CD4-positive, alpha-beta T cell treated with Interleukin-15 for 4 hours (primary cell): ENCODE data around the gene ZNF416.

Source experiments
- DNase-seq: peaks from one replicate; pipeline ENCODE4 v3.0.0-alpha.2; 2020; ENCODE audit warnings: low spot score

Gene ZNF416

DNA sequence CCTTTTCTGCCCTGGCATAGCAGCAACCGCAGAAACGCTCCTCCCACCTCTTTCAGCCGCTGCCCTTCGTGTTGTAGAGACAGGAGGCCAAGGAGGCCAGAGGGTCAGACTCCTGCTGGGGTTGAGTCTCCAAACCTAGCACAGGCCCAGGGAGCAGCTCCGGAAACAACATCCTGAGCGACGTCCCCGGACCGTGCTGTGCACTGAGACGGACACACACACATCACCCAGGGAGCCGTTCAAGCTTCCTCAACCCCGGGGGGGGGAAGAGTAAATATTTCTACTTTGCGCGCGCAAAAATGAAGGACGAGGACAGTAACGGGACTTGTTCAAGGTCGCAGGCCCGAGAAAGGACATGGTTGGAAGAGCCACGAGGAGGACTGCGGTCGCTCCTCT lies 19.7 kb downstream of the ZNF416 start:
- peak; percentile 2 for DNase-seq

DNA sequence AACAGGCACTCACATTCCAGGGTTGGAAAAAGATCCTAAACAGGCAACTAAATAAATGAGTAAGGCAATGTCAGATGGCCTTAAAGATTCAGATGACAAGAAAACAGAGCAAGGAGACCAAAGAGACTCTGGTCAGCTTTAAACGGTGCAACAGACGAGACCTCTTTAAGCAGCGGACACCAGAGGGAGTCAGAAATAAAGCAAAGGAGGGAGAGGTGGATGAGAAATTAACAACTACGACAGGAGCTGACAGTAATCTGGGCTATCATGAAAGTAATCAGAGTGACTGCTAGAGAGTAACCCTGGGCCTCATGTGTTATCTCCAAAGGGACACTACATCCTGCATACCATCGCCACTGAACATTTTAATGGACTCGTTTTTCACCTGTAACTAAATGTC lies 20.2 kb downstream of the ZNF416 start:
- no peak for DNase-seq

- DNase-seq = no peak
These were observed 21.1 kb downstream of the ZNF416 start for GRCh38 chr19:57557659-57558058.

GRCh38 chr19:57552432-57552831 lies 26.3 kb downstream of the ZNF416 start:
- no peak for DNase-seq

DNA sequence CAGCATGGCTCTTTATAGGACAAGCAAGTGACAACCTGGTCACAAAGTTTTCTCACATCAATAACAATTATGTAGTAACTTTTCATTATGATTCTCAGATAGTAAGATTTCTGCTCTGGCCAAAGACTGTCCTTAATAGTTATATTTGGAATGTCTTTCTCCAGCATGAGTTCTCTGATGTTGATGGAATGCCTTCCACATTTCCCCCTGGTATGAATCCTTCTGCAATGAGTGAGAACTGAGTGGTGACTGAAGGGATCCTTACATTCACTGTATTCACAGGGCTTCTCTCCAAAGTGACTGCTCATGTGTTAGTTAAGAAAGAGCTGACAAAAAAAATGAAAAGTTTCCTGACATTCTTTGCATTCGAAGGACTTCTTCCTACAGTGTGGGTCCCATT lies 32.2 kb downstream of the ZNF416 start:
- no peak for DNase-seq

DNA sequence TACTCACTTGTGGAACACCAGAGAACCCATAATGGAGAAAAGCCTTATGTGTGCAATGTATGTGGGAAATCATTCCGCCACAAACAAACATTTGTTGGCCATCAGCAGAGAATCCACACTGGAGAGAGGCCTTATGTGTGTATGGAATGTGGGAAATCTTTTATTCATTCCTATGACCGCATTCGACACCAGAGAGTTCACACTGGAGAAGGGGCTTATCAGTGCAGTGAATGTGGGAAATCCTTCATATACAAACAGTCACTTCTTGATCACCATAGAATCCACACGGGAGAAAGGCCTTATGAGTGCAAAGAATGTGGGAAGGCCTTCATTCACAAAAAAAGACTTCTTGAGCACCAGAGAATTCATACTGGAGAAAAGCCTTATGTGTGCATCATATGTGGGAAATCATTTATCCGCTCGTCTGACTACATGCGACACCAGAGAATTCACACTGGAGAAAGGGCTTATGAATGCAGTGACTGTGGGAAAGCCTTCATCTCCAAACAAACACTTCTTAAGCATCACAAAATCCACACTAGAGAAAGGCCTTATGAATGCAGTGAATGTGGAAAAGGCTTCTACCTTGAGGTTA lies 40.7 kb downstream of the ZNF416 start:
- DNase-seq = no peak

DNA sequence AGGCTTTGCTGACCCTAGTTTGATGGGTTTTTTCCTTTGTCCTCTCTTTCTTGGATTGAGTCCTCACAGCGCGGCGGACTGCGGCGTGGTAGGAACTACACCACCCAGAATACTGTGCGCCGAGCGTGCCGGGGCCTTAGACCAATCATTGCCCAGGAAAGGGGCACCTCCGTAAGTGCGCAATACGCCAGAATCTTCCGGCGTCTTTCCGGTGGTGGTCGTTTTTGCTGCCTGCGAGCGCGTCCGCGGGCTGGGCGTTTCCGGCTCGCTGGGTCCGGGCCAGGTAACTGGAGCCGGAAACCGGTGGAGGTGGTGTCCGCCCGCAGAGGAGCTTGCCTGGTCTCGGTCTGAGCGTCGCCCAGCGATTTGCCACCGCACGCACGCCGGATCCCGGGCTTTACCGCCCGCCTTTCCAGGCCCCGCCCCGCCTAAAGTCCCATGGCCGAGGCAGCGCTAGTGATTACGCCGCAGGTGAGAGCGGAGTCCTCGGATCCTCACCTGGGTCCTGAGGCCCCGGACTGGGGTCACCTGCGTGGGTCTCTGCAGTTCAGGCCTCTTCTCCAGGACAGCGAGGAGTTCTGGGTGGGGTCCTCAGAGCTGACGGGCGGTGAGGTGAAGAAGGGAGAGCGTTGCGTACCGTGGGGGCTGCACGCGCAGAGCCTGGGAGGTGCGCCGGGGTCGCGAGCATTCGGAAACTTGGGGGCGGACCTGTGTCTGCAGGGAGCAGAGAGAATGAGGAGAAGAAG lies 51.4 kb downstream of the ZNF416 start, which contains the start of gene ZNF549:
TSS of gene ZNF549 (plus strand) at position 221 of the 746 bp plus-strand sequence. CDS start at position 439, 218 bp downstream.
- peak; percentile 87 for DNase-seq
